ENCODE data around the gene NLRP1.

- TF ChIP-seq, protein P1, sequence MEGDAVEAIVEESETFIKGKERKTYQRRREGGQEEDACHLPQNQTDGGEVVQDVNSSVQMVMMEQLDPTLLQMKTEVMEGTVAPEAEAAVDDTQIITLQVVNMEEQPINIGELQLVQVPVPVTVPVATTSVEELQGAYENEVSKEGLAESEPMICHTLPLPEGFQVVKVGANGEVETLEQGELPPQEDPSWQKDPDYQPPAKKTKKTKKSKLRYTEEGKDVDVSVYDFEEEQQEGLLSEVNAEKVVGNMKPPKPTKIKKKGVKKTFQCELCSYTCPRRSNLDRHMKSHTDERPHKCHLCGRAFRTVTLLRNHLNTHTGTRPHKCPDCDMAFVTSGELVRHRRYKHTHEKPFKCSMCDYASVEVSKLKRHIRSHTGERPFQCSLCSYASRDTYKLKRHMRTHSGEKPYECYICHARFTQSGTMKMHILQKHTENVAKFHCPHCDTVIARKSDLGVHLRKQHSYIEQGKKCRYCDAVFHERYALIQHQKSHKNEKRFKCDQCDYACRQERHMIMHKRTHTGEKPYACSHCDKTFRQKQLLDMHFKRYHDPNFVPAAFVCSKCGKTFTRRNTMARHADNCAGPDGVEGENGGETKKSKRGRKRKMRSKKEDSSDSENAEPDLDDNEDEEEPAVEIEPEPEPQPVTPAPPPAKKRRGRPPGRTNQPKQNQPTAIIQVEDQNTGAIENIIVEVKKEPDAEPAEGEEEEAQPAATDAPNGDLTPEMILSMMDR (IDR thresholded peaks at IDR 0.05), result no peak
- TF ChIP-seq EZH2 (IDR thresholded peaks at IDR 0.05) (no peak), EZH2phosphoT487 (IDR thresholded peaks at IDR 0.05) (no peak)
Observed at GRCh38 chr17:5523249-5523648, 61.1 kb downstream of the NLRP1 start.

Measured in neural progenitor cell (in vitro differentiated cells).